T-helper 17 cell (primary cell): Measurements from ENCODE around the gene MFSD11. TPM values are rescaled to one million over a fixed set of nuclear protein-coding genes. Genes with fewer than 3 reads are reported as not detected.
A peak's percentile ranks its signal among the peaks of the same experiment; 100 is the strongest.
"Not testable (repeated sequence)": the region's sequence is repeated elsewhere in the genome, so short reads cannot be mapped to it uniquely, and the experiment has no call there.

Experiments
- ATAC-seq: fragments of 150-1000 bp; cut with Tn5 transposase; 2 replicates; pipeline ENCODE4 v1.10.0; 2021; ENCODE audit warnings: mild to moderate bottlenecking, moderate library complexity
- DNase-seq, 3 donors: peaks; one replicate each; pipeline versions ENCODE4 v3.0.0 to v3.0.0-alpha.2; 2020 to 2021
- H3K9me3 ChIP-seq: one replicate; pipeline ENCODE4 v1.7.0; 2013; ENCODE audit warnings: low read length, mild to moderate bottlenecking; ENCODE audit not compliant: control insufficient read depth, poor library complexity, severe bottlenecking
- H3K27ac Mint-ChIP-seq: one replicate; pipeline ENCODE4 v1.8.0; 2022; ENCODE audit warnings: mild to moderate bottlenecking, moderate library complexity, mixed read lengths
- H3K27me3 Mint-ChIP-seq: one replicate; pipeline ENCODE4 v1.8.0; 2022; ENCODE audit warnings: mixed read lengths
- H3K36me3 Mint-ChIP-seq: one replicate; pipeline ENCODE4 v1.8.0; 2022; ENCODE audit warnings: low read depth, mixed read lengths
- H3K4me1 Mint-ChIP-seq: one replicate; pipeline ENCODE4 v1.8.0; 2022; ENCODE audit warnings: mild to moderate bottlenecking, mixed read lengths
- H3K4me3 Mint-ChIP-seq: one replicate; pipeline ENCODE4 v1.8.0; 2022; ENCODE audit warnings: mild to moderate bottlenecking, moderate library complexity, mixed read lengths
- total RNA-seq, 4 donors: library from RNA in 2 of 4; stranded (reverse) in 2 of 4; gene quantifications; one replicate each; pipeline ENCODE4 v1.2.3 and lab custom pipeline; 2022 to 2026

MFSD11 gene
- total RNA-seq, 2 donors from 2014 or later: 29.4 to 36.7 TPM

DNA sequence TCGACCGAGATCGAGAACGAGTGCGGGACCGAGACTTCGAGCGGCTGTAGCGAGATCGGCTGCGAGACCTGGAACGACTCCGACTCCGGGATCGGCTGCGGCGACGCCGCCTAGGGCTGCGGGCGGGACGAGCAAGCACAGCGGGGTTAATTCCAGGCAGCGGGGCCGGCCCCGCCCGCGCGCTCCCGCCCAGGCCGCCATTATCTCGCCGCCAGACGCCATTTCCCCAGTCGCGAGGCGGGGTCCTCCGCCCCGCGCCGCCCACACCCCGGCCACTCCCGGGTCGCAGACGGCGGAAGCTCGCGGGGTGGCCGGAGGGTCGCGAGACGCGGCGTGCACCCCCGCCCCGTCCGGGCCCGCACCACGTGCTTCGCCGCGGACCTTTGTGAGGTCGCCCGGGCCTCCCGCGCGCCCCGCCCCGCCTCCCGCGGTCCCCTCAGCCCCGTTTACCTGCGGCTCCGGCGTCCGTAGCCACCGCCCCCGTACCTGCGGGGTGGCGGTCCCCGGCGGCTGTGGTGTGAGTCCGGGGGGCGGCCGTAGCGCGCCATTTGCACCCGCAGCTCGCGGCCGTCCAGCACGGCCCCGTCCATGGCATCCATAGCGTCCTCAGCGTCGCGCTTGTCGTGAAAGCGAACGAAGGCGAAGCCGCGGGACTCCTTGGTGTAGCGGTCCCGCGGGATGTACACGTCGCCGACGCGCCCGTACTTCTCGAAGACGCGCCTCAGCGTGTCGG is 1.4 kb upstream of the MFSD11 start:
- Mint-ChIP-seq H3K27ac (peak overlapping the region; percentile 99), H3K4me1 (peaks cover 49% of the 10 kb centered on the region), H3K4me3 (peak overlapping the region; percentile 96), H3K36me3 (peaks cover 12% of the 10 kb centered on the region), H3K27me3 (no peaks in the 10 kb centered on the region)
- DNase-seq (peak; percentile 50 to 63 (median 59)), ATAC-seq (peak; percentile 18)
- peaks cover 6% of the 10 kb centered on the region for H3K9me3 ChIP-seq

DNA sequence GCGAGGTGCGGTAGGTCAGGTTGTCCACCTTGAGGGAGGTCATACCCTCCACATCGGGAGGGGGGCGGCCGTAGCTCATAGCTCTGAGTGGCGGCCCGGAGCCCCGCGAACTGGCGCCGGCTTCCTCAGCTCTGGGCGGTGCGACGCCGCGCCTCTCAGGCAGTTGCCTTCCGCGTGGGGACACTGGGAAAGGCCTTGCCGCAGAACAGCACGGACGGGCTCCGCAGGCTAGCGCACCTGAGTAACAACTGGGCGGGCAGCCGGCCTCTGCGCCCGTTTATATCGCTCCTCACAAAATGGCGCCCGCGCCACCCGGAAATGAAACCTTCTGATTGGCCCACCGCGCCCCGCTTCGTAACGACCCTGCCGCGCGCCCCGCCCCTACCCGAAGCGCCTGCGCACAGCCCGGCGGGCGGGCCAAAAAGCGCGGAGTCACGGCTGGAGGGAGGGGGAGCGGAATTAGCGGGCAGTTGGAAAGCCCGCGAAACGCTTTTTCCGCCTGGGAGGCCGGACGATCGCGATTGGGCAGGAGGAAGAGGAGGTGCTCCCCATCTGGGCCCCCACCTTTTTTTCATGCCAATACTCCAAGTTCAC is 740 bp upstream of the MFSD11 start, which contains the start of gene SRSF2:
SRSF2 (minus strand) TSS at position 250 of the 594 bp plus-strand sequence; CDS start at position 79, 171 bp downstream.
- Mint-ChIP-seq H3K27ac (peak within 1 kb of the TSS; percentile 99), H3K36me3 (peaks cover 12% of the 10 kb centered on the region), H3K27me3 (no peaks in the 10 kb centered on the region), H3K4me3 (peak within 1 kb of the TSS; percentile 96), H3K4me1 (peaks cover 49% of the 10 kb centered on the region)
- ATAC-seq (peak; percentile 74), DNase-seq (peak; percentile 97 to 99 (median 99))
- H3K9me3 ChIP-seq: peaks cover 6% of the 10 kb centered on the region

DNA sequence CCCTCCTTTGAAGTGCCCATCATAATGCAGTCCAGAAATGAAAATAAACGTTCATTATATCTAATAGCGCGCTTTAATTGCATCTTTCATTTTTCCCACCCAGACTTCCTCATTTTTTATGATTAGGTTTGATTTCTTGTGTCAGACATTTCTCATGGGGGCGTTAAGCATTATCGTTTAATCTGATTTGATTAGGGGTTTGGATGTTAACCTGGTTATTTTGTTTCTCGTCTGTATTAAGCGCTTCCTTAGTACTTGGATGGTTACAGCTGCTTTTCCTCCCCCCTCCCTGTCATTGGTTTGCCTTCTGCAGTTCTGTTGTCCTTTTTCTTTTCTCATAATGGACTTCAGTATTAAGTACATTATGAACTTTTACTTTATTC is 540 bp downstream of the MFSD11 start:
- ATAC-seq (no peak), DNase-seq (no peak)
- H3K4me3 Mint-ChIP-seq: peak overlapping the region; percentile 96
- H3K36me3 Mint-ChIP-seq: peaks cover 13% of the 10 kb centered on the region
- H3K27me3 Mint-ChIP-seq: no peaks in the 10 kb centered on the region
- peak overlapping the region; percentile 99 for H3K27ac Mint-ChIP-seq
- peaks cover 44% of the 10 kb centered on the region for H3K4me1 Mint-ChIP-seq
- peaks cover 6% of the 10 kb centered on the region for H3K9me3 ChIP-seq

GRCh38 chr17:76739568-76740115 is 1.7 kb downstream of the MFSD11 start:
- Mint-ChIP-seq H3K27ac (peak overlapping the region; percentile 29), H3K4me1 (peaks cover 33% of the 10 kb centered on the region)
- not testable (repeated sequence) for H3K9me3 ChIP-seq, DNase-seq, ATAC-seq, H3K27me3 Mint-ChIP-seq, H3K36me3 Mint-ChIP-seq, H3K4me3 Mint-ChIP-seq

DNA sequence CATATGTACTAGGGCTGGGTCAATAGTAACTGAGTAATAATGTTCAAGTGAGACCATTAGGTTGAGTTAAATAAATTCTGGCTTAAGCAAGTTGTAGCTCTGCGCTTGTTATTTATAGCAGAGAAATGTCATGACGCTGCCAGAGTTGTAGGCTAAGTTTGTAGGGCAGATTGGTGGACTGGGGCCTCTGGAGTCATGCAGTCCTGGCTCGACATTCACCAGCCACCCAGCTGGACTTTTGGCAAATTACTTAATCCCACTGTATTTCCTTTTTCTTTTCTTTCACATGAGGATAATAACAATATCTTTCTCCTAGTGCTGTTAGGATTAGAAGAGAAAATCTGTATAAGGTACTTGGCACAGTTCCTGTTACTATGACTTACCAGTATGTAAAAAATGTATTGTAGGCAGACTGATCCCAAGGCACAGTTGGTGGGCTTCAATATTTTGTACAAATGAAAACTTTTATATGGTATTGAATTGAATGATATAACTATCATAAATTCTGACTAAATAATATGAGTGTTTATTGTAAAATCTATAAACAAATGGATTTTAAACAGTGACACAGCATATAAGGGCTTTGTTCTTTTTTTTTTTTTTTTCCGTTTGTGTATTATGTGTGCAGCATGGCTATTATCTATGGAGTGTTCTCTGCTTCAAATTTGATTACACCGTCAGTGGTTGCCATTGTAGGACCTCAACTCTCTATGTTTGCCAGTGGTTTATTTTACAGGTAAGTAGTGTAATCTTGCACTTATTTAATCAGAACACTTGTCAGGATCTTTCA is 2.6 kb downstream of the MFSD11 start:
- DNase-seq (no peak), ATAC-seq (no peak)
- Mint-ChIP-seq H3K4me1 (peaks cover 28% of the 10 kb centered on the region), H3K36me3 (peaks cover 5% of the 10 kb centered on the region), H3K4me3 (no peak overlapping the region), H3K27me3 (no peaks in the 10 kb centered on the region), H3K27ac (no peak overlapping the region)
- H3K9me3 ChIP-seq: peaks cover 6% of the 10 kb centered on the region

- ATAC-seq (no peak), DNase-seq (no peak)
- Mint-ChIP-seq H3K27me3 (no peaks in the 10 kb centered on the region), H3K4me3 (no peak overlapping the region), H3K27ac (no peak overlapping the region), H3K4me1 (peaks cover 21% of the 10 kb centered on the region), H3K36me3 (peaks cover 2% of the 10 kb centered on the region)
- no peaks in the 10 kb centered on the region for H3K9me3 ChIP-seq
These were observed 5.0 kb downstream of the MFSD11 start for GRCh38 chr17:76742958-76743357.

GRCh38 chr17:76744747-76745146 is 6.8 kb downstream of the MFSD11 start:
- Mint-ChIP-seq H3K4me1 (peaks cover 10% of the 10 kb centered on the region), H3K27ac (no peak overlapping the region), H3K36me3 (peaks cover 4% of the 10 kb centered on the region), H3K4me3 (peak overlapping the region; percentile 33), H3K27me3 (no peaks in the 10 kb centered on the region)
- DNase-seq (no peak), ATAC-seq (no peak)
- no peaks in the 10 kb centered on the region for H3K9me3 ChIP-seq

DNA sequence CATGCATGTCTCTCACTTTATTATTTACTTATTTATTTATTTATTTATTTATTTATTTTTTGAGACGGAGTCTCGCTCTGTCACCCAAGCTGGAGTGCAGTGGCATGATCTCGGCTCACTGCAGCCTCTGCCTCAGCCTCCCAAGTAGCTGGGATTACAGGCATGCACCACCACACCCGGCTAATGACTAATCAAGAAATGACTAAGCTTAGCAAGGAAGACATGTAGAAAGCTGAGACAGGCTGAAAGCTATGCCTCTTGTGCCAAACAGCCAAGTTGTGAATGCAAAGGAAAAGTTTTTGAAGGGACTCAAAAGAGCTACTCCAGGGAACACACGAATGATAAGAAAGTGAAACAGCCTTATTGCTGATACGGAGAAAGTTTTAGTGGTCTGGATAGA is 7.9 kb downstream of the MFSD11 start:
- H3K36me3 Mint-ChIP-seq, ATAC-seq, H3K4me3 Mint-ChIP-seq, H3K4me1 Mint-ChIP-seq, DNase-seq, H3K27me3 Mint-ChIP-seq, H3K27ac Mint-ChIP-seq, H3K9me3 ChIP-seq: not testable (repeated sequence)

- DNase-seq (no peak), ATAC-seq (no peak)
- H3K27me3 Mint-ChIP-seq: no peaks in the 10 kb centered on the region
- no peaks in the 10 kb centered on the region for H3K9me3 ChIP-seq
- no peak overlapping the region for H3K27ac Mint-ChIP-seq
- H3K4me3 Mint-ChIP-seq: no peak overlapping the region
- H3K4me1 Mint-ChIP-seq: peaks cover 10% of the 10 kb centered on the region
- peaks cover 5% of the 10 kb centered on the region for H3K36me3 Mint-ChIP-seq
These were observed 9.9 kb downstream of the MFSD11 start for GRCh38 chr17:76747716-76748363.

DNA sequence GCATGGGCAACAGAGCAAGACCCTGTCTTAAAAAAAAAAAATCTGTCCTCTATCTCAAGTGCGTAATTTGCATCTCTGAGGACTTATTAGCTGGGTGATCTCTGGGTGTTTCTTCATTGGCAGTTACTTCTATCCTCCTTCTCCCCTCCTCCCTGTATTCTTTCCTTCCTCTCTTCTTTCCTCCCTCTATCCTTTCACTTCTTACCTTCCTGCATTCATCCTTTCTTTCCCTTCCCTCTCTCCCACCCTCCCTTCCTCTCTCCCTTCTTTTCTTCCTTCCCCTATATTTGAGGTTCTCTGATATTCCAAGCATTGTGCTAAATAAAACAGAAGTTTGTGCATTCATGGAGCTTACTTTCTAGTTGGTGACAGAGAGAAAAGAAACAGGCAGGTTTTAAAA is 10.7 kb downstream of the MFSD11 start:
- peaks cover 5% of the 10 kb centered on the region for H3K36me3 Mint-ChIP-seq
- peaks cover 18% of the 10 kb centered on the region for H3K4me1 Mint-ChIP-seq

GRCh38 chr17:76751416-76751993 is 13.6 kb downstream of the MFSD11 start:
- Mint-ChIP-seq H3K27me3 (no peaks in the 10 kb centered on the region), H3K27ac (peak overlapping the region; percentile 99), H3K4me3 (no peak overlapping the region), H3K36me3 (peaks cover 5% of the 10 kb centered on the region), H3K4me1 (peaks cover 18% of the 10 kb centered on the region)
- H3K9me3 ChIP-seq: no peaks in the 10 kb centered on the region
- DNase-seq (no peak), ATAC-seq (no peak)

More for the DNA sequence above, 10.7 kb downstream of the MFSD11 start:
- no peaks in the 10 kb centered on the region for H3K9me3 ChIP-seq
- DNase-seq (no peak), ATAC-seq (no peak)
- H3K27ac Mint-ChIP-seq: no peak overlapping the region
- H3K4me3 Mint-ChIP-seq: no peak overlapping the region
- H3K27me3 Mint-ChIP-seq: no peaks in the 10 kb centered on the region

GRCh38 chr17:76752006-76752405 is 14.1 kb downstream of the MFSD11 start:
- H3K27ac Mint-ChIP-seq: peak overlapping the region; percentile 99
- no peak for DNase-seq
- H3K9me3 ChIP-seq: no peaks in the 10 kb centered on the region
- H3K4me3 Mint-ChIP-seq: peak overlapping the region; percentile 66
- peaks cover 6% of the 10 kb centered on the region for H3K36me3 Mint-ChIP-seq
- no peaks in the 10 kb centered on the region for H3K27me3 Mint-ChIP-seq
- ATAC-seq: peak; percentile 77
- peaks cover 19% of the 10 kb centered on the region for H3K4me1 Mint-ChIP-seq
